BJ (cell line): ENCODE data around the gene P2RX4. TPM values are rescaled to one million over a fixed set of nuclear protein-coding genes. Genes with fewer than 3 reads are reported as not detected.

Experiments
- CTCF ChIA-PET: fragments of 350-600 bp; formaldehyde crosslinking; extraction: SDS; loops from one replicate; lab custom pipeline; 2021; ENCODE audit warnings: antibody characterized with exemption, inconsistent platforms; lab: Yijun Ruan, JAX
- POLR2A ChIA-PET: fragments of 300-600 bp; sonication (Branson Sonifier 250); formaldehyde crosslinking; extraction: SDS; loops from one replicate; lab custom pipeline; 2021; ENCODE audit warnings: antibody characterized with exemption; lab: Charles Lee
- DNase-seq: peaks from one replicate; pipeline ENCODE4 v3.0.0-alpha.2; 2011; ENCODE audit warnings: low read depth
- H3K27me3 ChIP-seq: 2 replicates; pipeline ENCODE4 v1.6.0; 2011; ENCODE audit warnings: low read length; ENCODE audit not compliant: control insufficient read depth, insufficient read depth
- H3K36me3 ChIP-seq: 2 replicates; pipeline ENCODE4 v1.5.1; 2011; ENCODE audit warnings: low read length; ENCODE audit not compliant: control insufficient read depth, insufficient read depth
- H3K4me3 ChIP-seq: 2 replicates; pipeline ENCODE4 v1.5.1; 2011; ENCODE audit warnings: low read depth, mild to moderate bottlenecking, control low read depth, low read length
- CTCF ChIP-seq: IDR thresholded peaks from 2 replicates; pipeline ENCODE4 v1.5.1; 2011; ENCODE audit warnings: low read depth, mild to moderate bottlenecking, control low read depth, inconsistent platforms, low read length, moderate library complexity; ENCODE audit not compliant: insufficient read depth
- polyA plus RNA-seq: library from polyadenylated mRNA; depleted of rRNA; stranded (reverse); fragments of >200 nt; gene quantifications from 2 replicates; pipeline ENCODE4 v1.2.3, GENCODE V29; 2011

Gene P2RX4
- polyA plus RNA-seq, 1 experiment: 25.8 TPM

- no peak overlapping the region for H3K4me3 ChIP-seq
- DNase-seq: no peak
- POLR2A ChIA-PET: no interaction called here
- no peak for TF ChIP-seq CTCF
- CTCF ChIA-PET: interaction anchor here (0.7 kb wide), 1 partner anchor 240 kb away, joined by 3 read pairs; no protein-coding TSS in a partner anchor
- no peaks in the 10 kb centered on the region for H3K27me3 ChIP-seq
- peaks cover 33% of the 10 kb centered on the region for H3K36me3 ChIP-seq
These were observed 36.0 kb downstream of the P2RX4 start for GRCh38 chr12:121245951-121246350.

GRCh38 chr12:121246893-121247557, 37.1 kb downstream of the P2RX4 start:
- H3K4me3 ChIP-seq: no peak overlapping the region
- ChIA-PET CTCF (interaction anchor here (1.1 kb wide), 1 partner anchor 12 kb away, joined by 3 read pairs; no protein-coding TSS in a partner anchor), POLR2A (no interaction called here)
- DNase-seq: no peak
- no peaks in the 10 kb centered on the region for H3K27me3 ChIP-seq
- H3K36me3 ChIP-seq: peaks cover 35% of the 10 kb centered on the region
- no peak for TF ChIP-seq CTCF

DNA sequence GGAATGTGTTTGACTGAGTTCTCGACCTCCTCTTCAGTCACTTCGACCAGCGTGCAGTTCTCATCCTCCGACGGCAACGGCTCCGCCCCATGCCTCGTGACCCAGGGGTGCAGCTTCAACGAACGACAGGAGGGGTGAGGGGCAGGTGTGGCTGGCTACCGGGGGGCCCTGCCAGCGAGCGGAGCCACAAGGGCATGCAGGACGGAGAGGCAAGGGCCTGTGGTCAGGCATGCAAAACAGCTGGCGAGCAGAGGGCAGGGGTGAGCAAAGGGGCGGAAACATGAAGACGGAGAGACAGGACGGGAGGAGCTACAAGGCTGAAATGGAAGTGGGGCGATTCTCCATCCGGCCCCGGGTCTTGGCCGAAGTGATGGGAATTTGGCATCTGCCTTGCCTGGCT, 38.7 kb downstream of the P2RX4 start:
- no peak overlapping the region for H3K4me3 ChIP-seq
- CTCF ChIA-PET: interaction anchor here (0.9 to 1.2 kb wide), 2 partner anchors 18 to 546 kb away, joined by 3 read pairs; no protein-coding TSS in a partner anchor
- peaks cover 41% of the 10 kb centered on the region for H3K36me3 ChIP-seq
- no peak for TF ChIP-seq CTCF
- no peak for DNase-seq
- H3K27me3 ChIP-seq: no peaks in the 10 kb centered on the region
- POLR2A ChIA-PET: no interaction called here

DNA sequence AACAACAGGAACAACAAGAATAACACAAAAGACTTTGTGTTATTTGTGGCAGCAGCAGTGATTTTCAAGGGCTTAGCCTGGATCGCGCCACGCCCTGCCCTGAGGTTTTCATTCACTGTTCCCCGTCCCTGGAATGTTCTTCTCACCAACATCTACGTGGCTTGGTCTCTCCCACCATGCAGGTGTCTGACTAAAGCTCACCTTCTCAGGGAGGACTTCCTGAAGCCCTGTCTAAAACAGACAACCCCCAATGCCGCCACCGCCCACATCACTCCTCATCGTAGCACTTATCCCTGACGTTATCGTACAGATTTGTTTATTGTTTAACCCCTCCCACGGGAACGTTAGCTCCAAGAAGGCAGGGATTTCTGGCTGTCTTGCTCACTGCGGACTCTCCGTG, 40.4 kb downstream of the P2RX4 start:
- POLR2A ChIA-PET: no interaction called here
- DNase-seq: no peak
- Histone ChIP-seq H3K4me3 (no peak overlapping the region), H3K36me3 (peaks cover 40% of the 10 kb centered on the region), H3K27me3 (no peaks in the 10 kb centered on the region)
- CTCF ChIA-PET: interaction anchor here (0.9 to 1.1 kb wide), 2 partner anchors 12 to 29 kb away, joined by 3 read pairs; no protein-coding TSS in a partner anchor
- TF ChIP-seq CTCF: no peak

GRCh38 chr12:121251838-121252237, 41.9 kb downstream of the P2RX4 start:
- CTCF ChIA-PET: no interaction called here
- Histone ChIP-seq H3K27me3 (no peaks in the 10 kb centered on the region), H3K4me3 (no peak overlapping the region), H3K36me3 (peaks cover 43% of the 10 kb centered on the region)
- POLR2A ChIA-PET: no interaction called here
- no peak for TF ChIP-seq CTCF
- DNase-seq: no peak
